Subcutaneous adipose tissue (tissue), 4 donors: ENCODE results near the gene FARSA. TPM values are rescaled to one million over a fixed set of nuclear protein-coding genes. Genes with fewer than 3 reads are reported as not detected.

Source experiments
- total RNA-seq, 4 donors: library from RNA; depleted of rRNA; stranded (reverse); fragments of >200 nt; gene quantifications; one replicate each; pipeline ENCODE4 v1.1.0, GENCODE V29; 2016
- TF ChIP-seq, protein P1 (sequence below): fragments of 450-650 bp; IDR thresholded peaks from one replicate; pipeline ENCODE4 v1.5.1; 2016; ENCODE audit warnings: low read depth, mild to moderate bottlenecking, control low read depth, antibody characterized with exemption, moderate library complexity

FARSA gene
- total RNA-seq, 4 donors from 2014 or later = 20.1 to 28.6 (median 22.9) TPM

DNA sequence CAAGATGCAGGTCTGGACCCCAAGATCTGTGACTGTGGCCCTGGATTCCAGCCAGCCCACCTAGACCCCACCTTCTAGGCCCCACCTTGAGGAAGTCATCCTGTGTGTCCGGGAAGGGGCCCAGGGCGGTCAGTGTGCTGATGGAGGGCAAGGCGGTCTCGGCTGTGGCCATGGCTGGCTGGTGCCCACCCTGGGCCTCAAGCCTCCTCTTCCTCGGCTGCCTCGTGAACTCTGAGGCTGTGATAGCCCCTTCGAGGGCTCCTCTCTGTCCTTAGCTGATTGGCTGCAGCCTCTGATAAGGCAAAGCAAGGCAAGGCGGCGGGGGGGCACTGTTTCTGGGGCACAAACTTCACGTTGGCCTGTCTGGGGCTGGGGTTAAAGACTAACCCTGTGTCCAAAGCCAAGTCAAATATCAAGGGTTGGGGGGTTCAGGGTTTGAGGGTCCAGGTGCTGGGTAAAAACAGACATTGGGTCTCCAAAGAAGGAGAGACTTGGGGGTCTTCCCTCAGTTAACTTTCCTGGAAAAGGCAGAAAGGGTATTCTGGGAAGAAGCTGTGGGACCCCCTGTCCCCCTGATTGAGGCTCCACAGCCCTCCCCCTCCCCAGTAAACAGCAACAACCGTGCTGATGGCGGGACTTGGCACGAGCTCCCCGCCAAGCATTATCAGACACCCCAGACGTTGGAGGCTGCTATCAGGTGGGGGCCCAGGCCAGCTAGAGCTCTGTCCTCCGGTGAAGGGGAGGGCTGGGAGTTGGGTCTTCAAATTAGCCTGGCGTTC lies 46.4 kb downstream of the FARSA start, which contains the start of gene KLF1:
Gene KLF1, minus strand, starts transcription at position 233 of the 779 bp plus-strand sequence. Its CDS starts 61 bp downstream, at position 172.
- TF ChIP-seq, protein P1, sequence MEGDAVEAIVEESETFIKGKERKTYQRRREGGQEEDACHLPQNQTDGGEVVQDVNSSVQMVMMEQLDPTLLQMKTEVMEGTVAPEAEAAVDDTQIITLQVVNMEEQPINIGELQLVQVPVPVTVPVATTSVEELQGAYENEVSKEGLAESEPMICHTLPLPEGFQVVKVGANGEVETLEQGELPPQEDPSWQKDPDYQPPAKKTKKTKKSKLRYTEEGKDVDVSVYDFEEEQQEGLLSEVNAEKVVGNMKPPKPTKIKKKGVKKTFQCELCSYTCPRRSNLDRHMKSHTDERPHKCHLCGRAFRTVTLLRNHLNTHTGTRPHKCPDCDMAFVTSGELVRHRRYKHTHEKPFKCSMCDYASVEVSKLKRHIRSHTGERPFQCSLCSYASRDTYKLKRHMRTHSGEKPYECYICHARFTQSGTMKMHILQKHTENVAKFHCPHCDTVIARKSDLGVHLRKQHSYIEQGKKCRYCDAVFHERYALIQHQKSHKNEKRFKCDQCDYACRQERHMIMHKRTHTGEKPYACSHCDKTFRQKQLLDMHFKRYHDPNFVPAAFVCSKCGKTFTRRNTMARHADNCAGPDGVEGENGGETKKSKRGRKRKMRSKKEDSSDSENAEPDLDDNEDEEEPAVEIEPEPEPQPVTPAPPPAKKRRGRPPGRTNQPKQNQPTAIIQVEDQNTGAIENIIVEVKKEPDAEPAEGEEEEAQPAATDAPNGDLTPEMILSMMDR = no peak

DNA sequence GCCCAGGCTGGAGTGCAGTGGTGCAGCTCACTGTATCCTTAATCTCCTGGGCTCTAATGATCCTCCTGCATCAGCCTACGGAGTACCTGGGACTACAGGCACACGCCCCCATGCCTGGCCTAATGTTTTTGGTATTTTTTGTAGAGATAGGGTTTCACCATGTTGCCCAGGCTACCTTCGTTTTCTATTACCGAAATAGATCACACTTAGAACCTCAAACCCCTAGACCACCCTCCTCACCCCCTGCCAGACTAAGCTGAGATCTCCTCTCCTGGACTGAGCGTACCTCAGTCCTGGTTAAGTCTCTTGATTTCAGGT lies 46.9 kb downstream of the FARSA start:
- TF ChIP-seq, protein P1 = no peak

DNA sequence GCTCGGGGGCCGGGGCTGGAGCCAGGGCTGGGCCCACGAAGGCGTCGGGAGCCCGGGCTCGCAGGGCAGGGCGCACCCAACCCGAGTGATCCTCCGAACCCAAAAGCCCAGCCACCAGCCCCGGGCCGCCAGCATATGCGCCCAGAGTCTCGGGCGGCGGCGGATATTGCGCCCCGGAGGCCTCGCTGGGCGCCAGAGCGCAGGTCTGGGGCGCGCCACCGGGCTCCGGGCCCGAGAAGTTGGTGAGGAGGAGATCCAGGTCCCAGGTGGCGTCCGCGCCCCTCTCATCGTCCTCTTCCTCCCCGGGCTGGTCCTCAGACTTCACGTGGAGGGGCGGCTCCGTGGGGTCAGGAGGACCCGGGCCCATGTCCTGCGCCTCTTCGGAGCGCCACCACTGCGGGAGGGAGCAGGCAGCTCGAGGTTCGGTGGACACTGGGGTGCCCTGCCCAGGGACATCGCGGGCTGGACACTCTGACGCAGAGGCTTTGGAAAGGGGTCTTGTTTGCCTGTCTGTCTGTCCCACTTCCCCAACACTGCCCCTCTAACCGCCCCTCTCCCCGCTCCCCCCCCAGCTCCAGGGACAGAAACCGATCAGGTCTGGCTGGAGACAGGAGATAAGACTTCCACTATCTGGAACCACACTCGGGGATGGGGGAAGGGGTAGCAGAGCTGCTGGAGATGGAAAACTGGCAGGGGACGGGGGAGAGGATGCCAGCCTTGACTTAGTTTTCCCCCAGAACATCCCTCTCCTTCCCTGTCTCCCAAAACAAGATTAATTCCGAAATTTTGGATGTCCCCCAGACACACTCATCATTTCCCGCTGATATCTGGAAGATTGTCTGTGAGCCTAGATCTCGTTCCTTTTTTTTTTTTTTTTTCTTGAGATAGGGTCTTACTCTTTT lies 47.5 kb downstream of the FARSA start:
- TF ChIP-seq, protein P1 = no peak

DNA sequence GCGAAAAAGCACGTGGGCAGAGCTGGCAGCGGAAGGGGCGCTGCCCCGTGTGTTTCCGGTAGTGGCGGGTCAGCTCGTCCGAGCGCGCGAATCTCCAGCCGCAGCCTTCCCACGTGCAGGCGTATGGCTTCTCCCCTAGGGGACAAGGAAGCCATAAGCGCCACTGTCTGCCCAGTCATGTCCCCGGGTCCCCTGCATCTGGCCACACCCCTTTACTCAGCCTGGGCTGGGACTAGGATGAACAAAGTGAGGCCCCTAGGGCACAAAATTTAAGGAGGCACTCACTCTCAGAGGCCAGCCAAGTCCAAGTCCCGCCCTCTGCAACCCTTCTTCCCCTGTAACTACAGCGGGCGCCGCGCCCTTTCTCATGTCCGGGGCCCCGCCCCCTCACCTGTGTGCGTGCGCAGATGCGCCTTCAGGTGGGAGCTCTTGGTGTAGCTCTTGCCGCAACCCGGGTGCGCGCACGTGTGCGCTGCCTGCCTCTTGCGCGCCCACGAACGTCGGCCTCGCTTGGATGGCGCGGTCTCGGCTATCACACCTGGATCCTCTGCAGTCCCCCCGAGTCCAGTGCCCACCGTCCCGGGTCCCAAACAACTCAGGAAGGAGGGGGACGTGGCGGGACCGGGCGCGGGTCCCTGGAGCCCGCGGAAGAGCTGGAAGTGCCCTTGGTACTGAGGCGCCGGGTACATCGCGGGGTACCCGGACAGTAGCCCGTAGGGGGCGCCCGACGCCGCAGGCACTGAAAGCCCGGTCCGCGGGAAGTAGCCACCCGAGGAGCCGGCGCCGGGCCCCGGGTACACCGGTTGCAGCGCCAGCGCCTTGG lies 48.4 kb downstream of the FARSA start:
- TF ChIP-seq, protein P1 = no peak

DNA sequence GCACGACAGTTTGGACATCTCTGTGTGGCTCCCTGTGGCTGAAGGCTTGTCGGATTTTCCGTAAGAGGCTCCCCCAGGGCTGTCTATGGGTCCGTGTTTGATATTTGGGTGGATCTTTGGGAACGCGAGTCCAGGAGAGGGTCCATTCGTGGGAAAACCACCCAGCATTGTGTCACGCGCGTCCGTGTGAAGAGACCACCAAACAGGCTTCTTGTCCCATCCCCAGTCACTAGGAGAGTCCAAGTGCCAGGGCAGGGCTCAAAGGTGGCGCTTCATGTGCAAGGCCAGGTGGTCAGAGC lies 48.9 kb downstream of the FARSA start:
- TF ChIP-seq, protein P1 = no peak

DNA sequence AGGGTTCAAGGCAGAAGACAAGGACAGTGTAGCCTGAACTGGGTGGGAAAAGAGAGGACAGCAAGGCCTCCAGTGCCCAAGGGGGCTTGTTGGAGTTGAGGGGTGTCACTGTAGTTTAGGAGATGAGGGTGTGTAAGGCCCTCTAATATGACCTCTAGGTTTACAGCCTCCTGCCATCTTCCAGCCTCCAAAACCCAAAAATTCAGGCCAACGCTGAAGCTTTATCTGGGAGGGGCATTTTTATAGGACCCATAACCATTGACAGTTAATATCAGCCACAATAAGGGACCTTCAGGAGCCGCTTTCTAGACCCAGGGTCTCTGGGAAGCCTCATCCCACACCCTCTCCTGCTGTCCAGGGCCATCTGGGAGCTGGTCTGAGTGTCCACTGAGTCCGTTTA lies 49.3 kb downstream of the FARSA start:
- TF ChIP-seq, protein P1 = no peak
